B cell (primary cell): ENCODE results near the gene TBCB.

Experiments used
- EZH2 ChIP-seq: IDR thresholded peaks from 2 replicates; pipeline ENCODE4 v1.6.1; 2012; ENCODE audit warnings: borderline replicate concordance, low read depth, mild to moderate bottlenecking, moderate library complexity, low read length; ENCODE audit not compliant: insufficient read depth, poor library complexity, severe bottlenecking
- TF ChIP-seq, protein P1 (sequence below): fragments of 200-600 bp; IDR thresholded peaks from one replicate; pipeline ENCODE4 v1.8.0; 2022; ENCODE audit warnings: antibody characterized with exemption, mild to moderate bottlenecking

DNA sequence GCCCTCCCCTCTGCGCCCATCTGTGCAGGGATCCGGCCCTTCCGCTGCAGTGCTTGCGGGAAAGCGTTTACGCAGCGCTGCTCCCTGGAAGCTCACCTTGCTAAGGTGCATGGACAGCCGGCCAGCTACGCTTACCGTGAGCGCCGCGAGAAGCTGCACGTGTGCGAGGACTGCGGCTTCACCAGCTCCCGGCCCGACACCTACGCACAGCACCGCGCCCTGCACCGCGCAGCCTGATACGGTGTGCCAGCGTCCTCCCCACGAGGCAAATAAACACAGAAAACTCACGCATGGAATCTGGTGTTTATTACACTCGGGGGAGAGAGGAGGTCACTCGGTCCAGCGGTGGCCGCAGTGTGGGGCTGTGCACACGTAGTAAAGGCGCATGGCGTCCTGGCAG, 1.8 kb upstream of the TBCB start:
- TF ChIP-seq, protein P1, sequence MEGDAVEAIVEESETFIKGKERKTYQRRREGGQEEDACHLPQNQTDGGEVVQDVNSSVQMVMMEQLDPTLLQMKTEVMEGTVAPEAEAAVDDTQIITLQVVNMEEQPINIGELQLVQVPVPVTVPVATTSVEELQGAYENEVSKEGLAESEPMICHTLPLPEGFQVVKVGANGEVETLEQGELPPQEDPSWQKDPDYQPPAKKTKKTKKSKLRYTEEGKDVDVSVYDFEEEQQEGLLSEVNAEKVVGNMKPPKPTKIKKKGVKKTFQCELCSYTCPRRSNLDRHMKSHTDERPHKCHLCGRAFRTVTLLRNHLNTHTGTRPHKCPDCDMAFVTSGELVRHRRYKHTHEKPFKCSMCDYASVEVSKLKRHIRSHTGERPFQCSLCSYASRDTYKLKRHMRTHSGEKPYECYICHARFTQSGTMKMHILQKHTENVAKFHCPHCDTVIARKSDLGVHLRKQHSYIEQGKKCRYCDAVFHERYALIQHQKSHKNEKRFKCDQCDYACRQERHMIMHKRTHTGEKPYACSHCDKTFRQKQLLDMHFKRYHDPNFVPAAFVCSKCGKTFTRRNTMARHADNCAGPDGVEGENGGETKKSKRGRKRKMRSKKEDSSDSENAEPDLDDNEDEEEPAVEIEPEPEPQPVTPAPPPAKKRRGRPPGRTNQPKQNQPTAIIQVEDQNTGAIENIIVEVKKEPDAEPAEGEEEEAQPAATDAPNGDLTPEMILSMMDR, result no peak
- no peak for TF ChIP-seq EZH2
